GM12875 (cell line): ENCODE measurements around the gene PRR30.

ENCODE experiments used
- H3K4me3 ChIP-seq: one replicate; pipeline ENCODE4 v1.5.1; 2011; ENCODE audit warnings: low read depth, low read length, control low read depth
- CTCF ChIP-seq: IDR thresholded peaks from 2 replicates; pipeline ENCODE4 v1.5.1; 2011; ENCODE audit warnings: low read depth, mild to moderate bottlenecking, control low read depth, inconsistent platforms, low read length, moderate library complexity, borderline replicate concordance; ENCODE audit not compliant: insufficient read depth

Gene PRR30

GRCh38 chr2:27139310-27139709 lies at the start of gene PRR30:
TSS of gene PRR30 (minus strand) at chr2:27139410. CDS start at chr2:27138329, 1,081 bp downstream.
- no peak within 1 kb of the TSS for H3K4me3 ChIP-seq
- no peak for TF ChIP-seq CTCF

GRCh38 chr2:27186613-27187345 lies 47.6 kb upstream of the PRR30 start:
- TF ChIP-seq CTCF, result no peak

GRCh38 chr2:27185331-27186026 lies 46.3 kb upstream of the PRR30 start:
- H3K4me3 ChIP-seq, result no peak overlapping the region
- no peak for TF ChIP-seq CTCF

More at GRCh38 chr2:27186613-27187345, 47.6 kb upstream of the PRR30 start:
- no peak overlapping the region for H3K4me3 ChIP-seq

- no peak for TF ChIP-seq CTCF
- H3K4me3 ChIP-seq, result no peak overlapping the region
Measured at GRCh38 chr2:27184115-27184514, 44.9 kb upstream of the PRR30 start.

- no peak for TF ChIP-seq CTCF
- H3K4me3 ChIP-seq, result no peak overlapping the region
Measured at GRCh38 chr2:27182346-27182745, 43.1 kb upstream of the PRR30 start.

- H3K4me3 ChIP-seq, result no peak overlapping the region
- TF ChIP-seq CTCF, result no peak
Measured at GRCh38 chr2:27179344-27180000, 40.3 kb upstream of the PRR30 start.

- no peak for TF ChIP-seq CTCF
- no peak overlapping the region for H3K4me3 ChIP-seq
Measured at GRCh38 chr2:27178469-27178868, 39.3 kb upstream of the PRR30 start.
